Central memory CD4-positive, alpha-beta T cell (primary cell): ENCODE results near the gene FAM216A.
"Not testable (repeated sequence)": the region's sequence is repeated elsewhere in the genome, so short reads cannot be mapped to it uniquely, and the experiment has no call there.

ENCODE experiments used
- DNase-seq: peaks from one replicate; pipeline ENCODE4 v3.0.0; 2022
- total RNA-seq, 3 experiments: gene quantifications; one replicate each; lab custom pipeline; 2026; lab: John Stamatoyannopoulos, UW

Gene FAM216A, protein sequence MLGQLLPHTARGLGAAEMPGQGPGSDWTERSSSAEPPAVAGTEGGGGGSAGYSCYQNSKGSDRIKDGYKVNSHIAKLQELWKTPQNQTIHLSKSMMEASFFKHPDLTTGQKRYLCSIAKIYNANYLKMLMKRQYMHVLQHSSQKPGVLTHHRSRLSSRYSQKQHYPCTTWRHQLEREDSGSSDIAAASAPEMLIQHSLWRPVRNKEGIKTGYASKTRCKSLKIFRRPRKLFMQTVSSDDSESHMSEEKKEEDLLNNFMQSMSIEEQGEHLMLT
- 6.2 to 29.5 (median 11.5) reads per million in 3 experiments for total RNA-seq

- peak; percentile 97 for DNase-seq
Observed at GRCh38 chr12:110468214-110469048, at the start of gene FAM216A, which contains the start of gene GPN3. FAM216A (plus strand) TSS chr12:110468845; CDS start chr12:110468876, 31 bp downstream. GPN3 (minus strand) TSS chr12:110468257; CDS start chr12:110468203, 54 bp downstream.

DNA sequence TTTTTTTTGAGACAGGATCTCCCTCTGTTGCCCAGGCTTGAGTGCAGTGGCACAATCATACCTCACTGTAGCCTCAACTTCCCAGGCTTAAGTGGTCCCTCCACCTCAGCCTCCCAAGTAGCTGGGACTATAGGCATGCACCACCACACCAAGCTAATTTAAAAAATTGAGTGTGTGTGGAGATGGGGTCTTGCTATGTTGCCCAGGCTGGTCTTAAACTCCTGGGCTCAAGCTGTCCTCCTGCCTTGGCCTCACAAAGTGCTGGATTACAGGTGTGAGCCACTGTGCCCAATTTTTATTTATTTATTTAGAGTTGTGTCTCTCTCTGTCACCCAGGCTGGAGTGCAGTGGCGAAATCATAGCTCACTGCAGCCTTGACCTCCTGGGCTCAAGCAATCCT, 48.0 kb upstream of the FAM216A start:
- DNase-seq: not testable (repeated sequence)

- no peak for DNase-seq
Observed at GRCh38 chr12:110421159-110421661, 47.4 kb upstream of the FAM216A start.

DNA sequence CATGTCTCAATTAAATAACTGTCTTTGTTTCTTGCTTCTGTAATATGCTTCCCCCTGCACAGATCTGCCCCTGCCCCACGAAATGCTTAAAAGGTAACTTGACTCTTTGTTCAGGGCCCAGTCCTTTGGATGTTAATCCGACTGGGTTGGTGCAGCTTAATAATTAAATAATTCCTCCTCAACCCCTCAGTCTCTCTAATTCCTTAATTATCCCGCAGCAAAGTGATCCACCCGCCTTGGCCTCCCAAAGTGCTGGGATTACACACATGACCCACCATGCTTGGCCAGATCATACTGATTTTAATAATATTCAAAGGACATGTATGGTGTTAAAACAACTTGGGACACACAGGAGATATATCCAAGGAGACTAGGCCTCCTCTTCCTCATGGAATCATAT, 46.9 kb upstream of the FAM216A start:
- DNase-seq: no peak

DNA sequence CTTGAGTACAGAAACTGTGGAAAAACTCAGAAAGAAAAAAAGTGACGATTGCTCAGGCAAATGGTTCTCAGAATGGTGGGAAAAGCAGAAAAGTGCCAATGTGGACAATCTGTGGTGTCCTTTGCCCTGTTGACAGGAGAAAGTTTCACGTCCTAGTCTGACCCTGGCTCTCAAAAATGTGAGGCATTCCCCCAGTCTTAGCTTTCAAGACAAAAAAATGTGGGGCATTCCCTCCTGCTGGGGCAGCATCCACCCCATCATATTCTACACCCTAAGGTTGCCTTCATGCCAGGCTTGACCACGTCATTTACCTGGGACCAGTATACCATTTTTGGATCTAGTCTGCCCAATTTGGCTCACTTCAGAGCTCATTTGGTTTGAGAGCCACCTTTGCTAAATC, 44.4 kb upstream of the FAM216A start:
- no peak for DNase-seq

GRCh38 chr12:110426406-110426805, 42.2 kb upstream of the FAM216A start:
- DNase-seq: no peak

GRCh38 chr12:110429676-110430075, 39.0 kb upstream of the FAM216A start:
- not testable (repeated sequence) for DNase-seq

- no peak for DNase-seq
Observed at GRCh38 chr12:110431957-110432587, 36.6 kb upstream of the FAM216A start.

- no peak for DNase-seq
Observed at GRCh38 chr12:110436231-110436630, 32.4 kb upstream of the FAM216A start.

- DNase-seq: no peak
Observed at GRCh38 chr12:110444455-110444854, 24.2 kb upstream of the FAM216A start.

GRCh38 chr12:110449799-110450497, 18.7 kb upstream of the FAM216A start, which contains the start of gene ARPC3:
ARPC3 (minus strand) TSS chr12:110450337; CDS start chr12:110450260, 77 bp downstream.
- DNase-seq: peak; percentile 93

DNA sequence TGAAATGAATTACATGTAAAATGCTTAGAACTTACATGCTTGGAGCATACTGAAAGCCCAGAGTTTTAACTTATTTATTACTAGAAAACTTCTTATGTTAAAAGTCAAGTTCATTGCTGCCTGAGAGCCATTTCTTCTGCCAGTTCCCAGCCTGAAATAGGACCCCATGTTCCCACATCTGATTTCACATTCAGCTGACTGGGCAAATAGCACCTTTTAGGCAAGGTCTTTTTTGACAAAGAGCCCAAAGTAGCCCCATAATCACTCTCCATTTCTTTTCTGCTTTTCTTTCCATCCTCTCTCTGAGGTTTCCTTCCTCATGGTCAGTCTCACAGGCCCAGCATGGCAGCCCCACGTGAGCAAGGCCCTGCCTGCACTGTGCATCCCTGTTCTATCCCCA, 17.4 kb upstream of the FAM216A start:
- no peak for DNase-seq

DNA sequence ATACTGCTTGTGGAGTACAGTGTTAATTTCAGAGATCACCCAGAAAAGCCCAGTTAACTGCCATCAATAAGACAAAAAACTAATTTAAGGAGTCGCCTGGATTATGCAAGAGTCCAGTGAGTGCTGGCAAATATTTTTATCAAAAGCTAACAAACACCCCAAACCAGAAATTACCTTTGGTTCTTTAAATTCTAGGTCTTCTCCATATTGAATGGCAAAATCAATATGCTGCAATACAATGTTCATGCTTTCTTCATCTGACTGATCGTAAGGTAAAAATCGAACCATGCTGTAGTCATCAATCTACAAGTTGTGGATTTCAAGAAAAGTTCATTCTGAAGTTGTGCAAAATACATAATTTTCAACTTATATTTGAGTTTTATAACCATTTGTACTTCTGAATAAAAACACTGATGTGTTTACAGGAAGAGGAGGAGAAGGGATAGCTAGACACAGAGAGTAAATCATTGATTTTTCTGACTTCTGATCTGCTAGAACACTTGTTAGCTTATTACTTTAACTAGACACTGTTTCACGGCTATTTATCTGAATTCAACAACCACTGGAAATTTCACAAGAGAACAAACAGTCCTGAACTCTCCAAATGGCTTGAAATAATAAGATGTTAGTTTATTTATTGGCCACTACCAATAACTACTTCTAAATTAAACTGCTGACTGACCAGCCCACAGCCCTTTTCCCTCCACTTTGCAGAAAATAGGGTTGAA, 14.9 kb upstream of the FAM216A start:
- DNase-seq: no peak

- no peak for DNase-seq
Observed at GRCh38 chr12:110458756-110459155, 9.9 kb upstream of the FAM216A start.

DNA sequence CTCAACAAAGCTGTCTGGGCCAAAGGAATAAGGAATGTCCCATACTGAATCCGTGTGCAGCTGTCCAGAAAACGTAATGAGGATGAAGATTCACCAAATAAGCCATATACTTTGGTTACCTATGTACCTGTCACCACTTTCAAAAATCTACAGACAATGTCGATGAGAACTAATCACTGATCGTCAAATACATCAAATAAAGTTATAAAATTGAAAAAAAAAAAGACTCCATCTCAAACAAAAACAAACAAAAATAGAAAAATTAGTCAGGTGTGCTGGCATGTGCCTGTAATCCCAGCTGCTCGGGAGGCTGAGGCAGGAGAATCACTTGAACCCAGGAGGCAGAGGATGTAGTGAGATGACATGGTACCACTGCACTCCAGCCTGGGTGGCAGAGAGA, 7.5 kb upstream of the FAM216A start:
- not testable (repeated sequence) for DNase-seq

GRCh38 chr12:110465024-110465423, 3.6 kb upstream of the FAM216A start:
- DNase-seq: no peak

- not testable (repeated sequence) for DNase-seq
Observed at GRCh38 chr12:110465765-110466164, 2.9 kb upstream of the FAM216A start.

GRCh38 chr12:110466791-110467190, 1.9 kb upstream of the FAM216A start:
- DNase-seq: no peak

DNA sequence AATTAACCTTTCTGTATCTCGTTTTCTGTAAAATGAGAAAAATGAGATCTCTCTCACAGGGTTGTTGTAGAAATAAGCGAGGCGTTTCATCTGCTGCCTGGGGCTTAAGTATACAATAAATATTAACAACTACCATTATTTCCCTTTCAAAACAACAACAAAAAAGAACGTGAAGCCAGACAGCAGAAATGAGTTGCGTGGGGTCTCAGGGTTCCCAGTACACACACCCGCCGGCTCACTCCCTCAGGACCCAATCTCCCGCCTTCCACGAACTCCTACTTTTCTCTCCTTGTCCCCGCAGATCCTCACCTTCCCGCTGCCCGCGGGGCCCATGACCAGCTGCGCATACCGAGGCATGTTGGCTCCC, 815 bp upstream of the FAM216A start:
- DNase-seq: no peak

GRCh38 chr12:110475426-110475825, 6.8 kb downstream of the FAM216A start:
- no peak for DNase-seq

GRCh38 chr12:110498984-110499706, 30.5 kb downstream of the FAM216A start:
- no peak for DNase-seq
